NCI-H2029 treated with DMSO at 0.1 percent for 48 hours (cell line): ENCODE data around the gene FAM47E.
"Not testable (repeated sequence)": the region's sequence is repeated elsewhere in the genome, so short reads cannot be mapped to it uniquely, and the experiment has no call there.

Source experiments
- DNase-seq: peaks from one replicate; lab custom pipeline; 2025; lab: John Stamatoyannopoulos, UW

Gene FAM47E

DNA sequence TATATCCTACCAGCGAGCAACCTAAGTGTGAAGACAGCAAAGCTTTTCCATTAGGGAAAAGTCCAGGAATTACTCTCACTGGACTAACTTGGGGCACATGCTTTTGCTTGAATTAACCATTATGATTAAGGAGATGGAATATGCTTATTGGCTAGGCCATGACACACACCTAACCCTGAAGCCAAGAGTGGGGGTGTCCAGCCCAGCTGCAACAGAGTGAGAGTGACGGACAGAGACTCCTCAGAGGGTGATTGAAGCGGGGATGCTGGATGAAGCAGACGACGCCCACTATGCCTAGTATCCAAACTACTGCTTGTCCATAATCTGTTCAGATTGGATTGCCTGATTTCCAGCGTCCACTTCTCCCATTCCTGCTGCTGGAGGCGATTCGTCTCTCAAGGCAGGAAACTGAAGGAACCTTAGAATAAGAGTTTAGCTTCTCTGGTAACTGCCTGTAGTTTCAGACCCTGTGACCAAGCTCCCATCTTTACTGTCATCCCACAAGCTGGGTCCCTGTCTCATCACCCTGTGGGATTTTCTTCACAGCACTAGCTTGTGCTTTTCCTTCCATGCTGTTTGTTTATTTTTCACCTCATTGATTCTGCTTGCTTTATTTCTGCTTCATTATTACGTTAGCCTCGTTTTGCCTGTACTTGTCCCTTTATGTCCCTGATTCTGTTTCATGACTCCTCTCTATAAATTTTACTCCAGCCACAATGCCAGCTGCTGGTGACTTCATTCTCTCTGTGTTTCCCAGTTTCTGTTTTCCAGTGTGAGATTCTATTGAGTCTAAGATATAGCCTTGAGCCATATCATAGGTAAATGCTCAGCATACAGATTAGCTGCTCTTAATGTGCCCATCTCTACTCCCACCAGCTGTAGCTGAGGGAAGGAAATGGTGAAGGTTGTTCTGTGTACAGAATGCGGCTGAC is 19.0 kb downstream of the FAM47E start:
- DNase-seq, result no peak

- no peak for DNase-seq
Measured at GRCh38 chr4:76271248-76271647, 19.7 kb downstream of the FAM47E start.

- no peak for DNase-seq
Measured at GRCh38 chr4:76272073-76272472, 20.6 kb downstream of the FAM47E start.

DNA sequence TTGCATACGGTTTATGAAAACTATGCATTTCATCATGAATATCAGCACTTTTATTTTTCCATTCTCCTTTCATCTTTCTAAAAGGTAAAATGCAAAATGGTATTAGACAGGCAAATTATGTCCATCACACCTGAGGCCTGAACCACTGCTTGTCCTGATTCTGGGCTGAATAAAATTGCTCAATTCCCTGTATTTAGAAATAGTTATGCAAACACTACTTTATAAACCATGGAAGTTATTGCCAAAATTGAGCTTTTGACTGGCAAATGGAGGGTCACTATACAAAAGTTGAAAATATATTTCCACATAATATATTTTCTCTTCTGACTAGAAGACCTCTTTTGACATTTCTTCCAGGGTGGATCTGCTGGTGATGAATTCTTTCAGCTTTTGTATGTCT is 21.1 kb downstream of the FAM47E start:
- DNase-seq, result no peak

GRCh38 chr4:76272999-76273398 is 21.5 kb downstream of the FAM47E start:
- no peak for DNase-seq

- DNase-seq, result no peak
Measured at GRCh38 chr4:76275486-76276124, 24.1 kb downstream of the FAM47E start.

DNA sequence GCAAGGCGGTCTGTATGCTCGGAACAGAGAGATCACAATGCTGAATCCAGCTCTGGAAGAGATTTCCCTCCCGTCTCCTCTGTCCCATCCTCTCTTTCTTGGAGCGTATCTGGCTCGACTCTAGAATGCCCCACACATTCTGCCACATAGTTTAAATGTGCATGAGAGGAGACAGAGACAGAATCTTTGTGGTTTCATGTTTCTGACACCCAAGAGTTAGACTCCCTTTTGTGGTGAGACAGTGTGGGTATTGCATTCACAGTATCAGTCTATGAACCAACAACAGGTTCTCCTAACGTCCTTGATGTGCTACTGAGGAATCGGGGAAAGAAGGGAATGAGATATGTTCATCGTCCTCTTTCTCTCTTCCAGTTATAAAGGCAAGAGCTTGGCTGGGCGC is 25.3 kb downstream of the FAM47E start:
- no peak for DNase-seq

DNA sequence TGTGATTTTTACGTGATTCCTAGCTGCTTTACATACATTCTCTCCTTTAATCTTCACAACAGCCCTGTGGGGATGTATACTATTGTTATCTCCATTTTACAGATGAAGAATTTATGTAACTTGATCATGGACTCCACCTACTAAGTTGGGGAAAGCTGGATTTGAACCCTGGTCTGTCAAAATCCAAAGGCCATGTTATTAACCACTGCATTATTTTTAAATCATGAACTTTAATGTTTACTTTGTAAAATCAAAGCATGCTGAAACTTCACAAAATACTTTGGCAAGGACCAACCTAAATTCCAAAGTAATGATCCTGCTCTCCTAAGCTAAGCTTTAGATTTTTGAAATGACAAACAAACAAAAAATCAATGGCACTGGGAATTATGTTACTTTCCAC is 26.1 kb downstream of the FAM47E start:
- no peak for DNase-seq

- DNase-seq, result no peak
Measured at GRCh38 chr4:76278583-76278982, 27.1 kb downstream of the FAM47E start.

- DNase-seq, result no peak
Measured at GRCh38 chr4:76279462-76279861, 27.9 kb downstream of the FAM47E start.

DNA sequence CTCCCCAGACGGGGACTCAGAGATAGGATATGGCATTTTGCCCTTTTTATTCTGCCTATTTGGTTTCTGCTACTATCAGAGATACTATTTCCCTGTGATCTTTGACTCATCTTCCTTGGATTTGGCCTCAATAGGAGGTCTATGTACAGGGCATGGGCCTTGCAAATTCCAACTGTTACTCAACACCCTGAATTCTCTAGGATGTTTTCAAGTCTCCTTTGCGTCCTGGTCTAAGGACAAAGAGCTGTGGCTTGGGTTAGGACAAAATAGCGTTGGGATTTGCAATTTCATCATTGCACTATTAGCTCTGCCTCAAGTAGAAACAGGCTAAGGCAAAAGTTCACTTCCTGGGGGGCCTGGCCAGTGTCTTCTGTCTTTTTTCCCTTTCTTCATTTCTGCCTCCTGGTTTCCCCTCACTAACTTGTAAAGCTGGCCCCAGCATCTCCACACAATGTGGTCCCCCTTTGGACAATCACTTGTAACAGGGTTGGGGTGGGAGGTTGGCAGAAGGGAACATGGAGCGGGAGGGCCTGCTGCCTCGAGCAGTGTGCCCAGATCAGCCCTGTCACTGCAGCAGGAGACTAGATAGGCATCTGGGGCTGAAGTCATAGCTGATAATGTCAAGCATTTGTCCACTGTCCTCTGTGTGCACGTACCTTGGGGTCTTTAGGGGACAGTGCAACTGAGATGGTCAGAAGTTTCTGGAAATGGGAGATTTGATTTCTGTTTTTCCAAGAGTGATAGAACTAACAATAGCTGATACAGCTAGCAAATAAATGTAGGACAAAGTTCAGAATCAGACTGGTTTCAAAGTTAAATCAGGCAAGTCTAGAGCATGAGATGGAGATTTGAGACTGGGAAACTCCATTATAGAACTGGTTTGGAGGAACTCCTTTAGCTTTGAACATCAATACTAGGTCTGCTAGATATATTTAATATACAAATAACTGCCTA is 29.2 kb downstream of the FAM47E start:
- no peak for DNase-seq

DNA sequence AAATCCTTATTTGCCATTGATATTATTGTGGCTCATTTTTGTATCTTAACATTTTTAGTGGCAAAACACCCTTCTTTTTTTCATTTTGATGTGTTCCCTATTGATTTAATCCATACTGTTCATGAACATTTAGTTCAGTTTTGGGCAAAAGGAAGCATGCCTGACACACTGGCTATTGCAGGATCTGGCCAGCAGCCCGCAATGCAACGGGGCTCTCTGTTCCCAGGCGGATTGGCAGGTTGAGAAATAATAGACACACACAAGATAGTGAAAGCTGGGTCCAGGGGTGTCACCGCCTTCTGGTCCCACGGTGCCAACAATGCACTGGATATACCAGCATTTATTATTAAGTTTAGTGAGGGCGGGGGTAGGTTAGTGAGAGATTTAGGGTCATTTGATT is 30.1 kb downstream of the FAM47E start:
- DNase-seq, result not testable (repeated sequence)

- no peak for DNase-seq
Measured at GRCh38 chr4:76282941-76283689, 31.6 kb downstream of the FAM47E start.

DNA sequence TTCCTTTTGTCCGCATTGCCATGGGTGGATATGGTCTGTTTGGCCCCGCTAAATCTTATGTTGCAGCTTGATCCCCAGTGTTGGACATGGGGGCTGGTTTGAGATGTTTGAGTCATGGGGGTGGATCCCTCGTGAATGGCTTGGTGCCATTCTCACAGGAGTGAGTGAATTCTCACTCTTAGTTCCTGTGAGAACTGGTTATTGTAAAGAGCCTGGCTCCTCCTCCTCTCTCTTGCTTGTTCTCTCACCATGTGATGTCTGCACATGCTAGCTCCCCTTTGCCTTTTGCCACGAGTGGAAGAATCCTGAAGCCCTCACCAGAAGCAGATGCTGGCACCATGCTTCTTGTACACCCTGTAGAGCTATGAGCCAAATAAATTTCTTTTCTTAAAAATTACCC is 32.4 kb downstream of the FAM47E start:
- no peak for DNase-seq

DNA sequence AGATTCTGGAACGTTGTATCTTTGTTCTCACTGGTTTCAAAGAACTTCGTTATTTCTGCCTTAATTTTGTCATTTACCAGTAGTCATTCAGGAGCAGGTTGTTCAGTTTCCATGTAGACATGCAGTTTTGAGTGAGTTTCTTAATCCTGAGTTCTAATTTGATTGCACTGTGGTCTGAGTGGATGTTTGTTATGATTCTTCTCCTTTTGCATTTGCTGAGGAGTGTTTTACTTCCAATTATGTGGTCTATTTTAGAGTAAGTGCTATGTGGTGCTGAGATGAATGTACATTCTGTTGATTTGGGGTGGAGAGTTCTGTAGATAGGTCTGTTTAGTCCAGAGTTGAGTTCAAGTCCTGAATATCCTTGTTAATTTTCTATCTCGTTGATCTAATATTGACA is 36.3 kb downstream of the FAM47E start:
- DNase-seq, result not testable (repeated sequence)

GRCh38 chr4:76292730-76293129 is 41.2 kb downstream of the FAM47E start:
- no peak for DNase-seq

GRCh38 chr4:76293772-76294171 is 42.3 kb downstream of the FAM47E start:
- DNase-seq, result no peak

DNA sequence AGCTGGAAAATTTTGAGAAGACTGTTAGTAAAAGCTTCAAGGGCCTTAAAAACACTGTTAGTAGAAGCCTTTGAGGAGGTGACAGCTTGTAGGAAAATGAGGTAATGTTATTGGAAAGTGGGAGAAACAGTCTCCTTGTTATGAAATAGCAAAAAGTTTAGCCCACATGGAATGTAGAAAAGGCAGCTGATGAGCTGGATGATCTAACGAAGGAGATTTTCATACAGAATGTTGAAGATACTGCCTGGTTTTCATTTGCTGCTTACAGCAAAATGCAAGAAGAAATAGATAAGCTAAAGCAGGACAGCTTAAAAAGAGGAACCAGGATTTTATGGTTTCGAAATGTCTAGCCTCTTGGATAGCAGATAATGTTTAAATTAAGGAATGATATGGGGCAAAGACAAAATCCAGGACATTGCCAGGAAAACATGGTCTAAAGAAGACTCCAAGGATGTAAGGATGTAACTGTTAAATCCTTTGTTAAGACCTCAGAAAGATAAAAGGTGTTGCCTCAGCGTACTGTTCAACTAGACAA is 44.8 kb downstream of the FAM47E start:
- no peak for DNase-seq

DNA sequence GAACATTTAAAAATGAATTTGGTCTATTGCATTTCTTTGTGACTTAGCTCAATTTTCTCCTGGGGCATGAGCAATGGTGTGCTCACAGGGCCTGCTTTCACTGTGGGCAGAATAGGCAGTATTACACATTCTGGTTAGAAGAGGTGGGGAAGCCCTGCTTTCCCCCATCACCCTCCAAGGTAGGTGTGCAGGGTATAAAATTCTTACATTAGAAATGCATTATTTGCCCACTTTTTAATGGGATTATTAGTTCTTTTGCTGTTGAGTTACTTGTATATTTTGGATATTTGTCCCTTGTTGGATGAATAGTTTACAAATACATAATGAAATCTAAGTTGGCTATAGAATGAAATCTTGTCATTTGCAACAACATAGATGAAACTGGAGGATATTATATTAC is 46.7 kb downstream of the FAM47E start:
- no peak for DNase-seq

DNA sequence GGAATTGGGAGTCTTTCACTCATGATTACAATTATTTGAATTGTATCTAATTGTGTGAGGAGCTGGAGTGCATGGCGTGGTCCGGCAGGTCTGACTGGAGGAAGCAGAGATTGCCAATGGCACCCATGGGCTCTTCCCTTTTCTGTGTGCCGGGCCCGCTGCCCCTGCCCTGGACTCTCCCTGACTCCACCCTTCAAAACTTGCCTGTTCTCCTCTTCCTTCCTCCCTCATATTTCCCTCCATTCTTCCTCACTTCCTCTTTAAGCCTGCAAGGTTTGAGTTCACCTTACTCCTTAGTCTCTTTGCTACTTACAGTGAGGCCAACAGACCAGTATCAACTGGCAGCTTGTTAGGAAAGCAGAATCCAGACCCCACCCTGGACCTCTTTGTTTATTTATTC is 48.5 kb downstream of the FAM47E start:
- DNase-seq, result no peak

DNA sequence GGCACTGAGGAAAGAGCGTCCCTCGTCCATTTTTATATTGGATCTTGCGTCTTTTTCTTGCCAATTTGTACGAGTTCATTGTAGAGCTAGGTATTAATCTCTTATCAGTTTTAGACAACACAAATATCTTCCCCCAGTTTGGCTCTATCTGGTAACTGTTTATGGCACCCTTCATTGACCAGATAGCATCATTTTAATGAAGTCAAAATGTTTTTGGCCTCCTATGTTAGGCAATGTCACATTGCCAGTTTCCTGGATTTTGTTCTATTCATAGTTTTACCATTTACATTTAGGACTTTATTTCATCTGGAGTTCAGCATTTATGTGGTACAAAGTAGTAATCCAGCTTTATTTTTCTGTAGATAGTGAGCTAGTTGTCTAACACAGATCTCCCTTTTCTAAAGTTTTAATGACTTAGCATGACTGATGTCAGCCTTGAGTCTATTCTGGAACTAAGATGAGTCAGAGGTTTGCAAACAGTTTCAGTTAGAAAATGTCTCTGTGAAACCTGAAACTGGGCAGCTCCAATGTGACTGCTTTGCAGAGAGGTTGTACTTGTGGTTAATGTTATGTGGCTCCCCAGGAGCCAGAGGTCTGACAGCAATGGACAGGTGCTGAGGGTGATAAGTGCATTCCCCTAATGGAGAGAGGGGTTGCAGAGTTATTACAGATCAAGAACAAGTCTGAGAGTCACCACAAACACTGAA is 49.7 kb downstream of the FAM47E start:
- DNase-seq, result no peak
